ENCODE measurements around the gene IL21R.

GRCh38 chr16:27444470-27444869 is 42.5 kb downstream of the IL21R start:
- no peak for TF ChIP-seq POLR2A (IDR thresholded peaks at IDR 0.05; ENCODE audit: low read length)
- TF ChIP-seq GATA1 (IDR thresholded peaks at IDR 0.05; ENCODE audit: low read depth, low read length) = no peak
